Natural killer cell (primary cell): ENCODE data around the gene PITPNM3. TPM values are rescaled to one million over a fixed set of nuclear protein-coding genes. Genes with fewer than 3 reads are reported as not detected.

ENCODE experiments used
- ATAC-seq, 3 donors: fragments of 150-1000 bp in 2 of 3; fragments of 200-7000 bp in 1 of 3; cut with Tn5 transposase; 1 replicate in 1 of 3; 2 replicates in 2 of 3; pipeline ENCODE4 v1.10.0; 2021; ENCODE audit warnings: mild to moderate bottlenecking in 2 of 3, moderate library complexity in 2 of 3
- DNase-seq, 2 donors: peaks; one replicate each; pipeline versions ENCODE4 v3.0.0 to v3.0.0-alpha.2; 2013 to 2021; ENCODE audit warnings: mixed read lengths in 1 of 2
- H3K27ac ChIP-seq: one replicate; pipeline ENCODE4 v1.5.1; 2013; ENCODE audit warnings: mild to moderate bottlenecking, low read length
- H3K27me3 ChIP-seq: one replicate; pipeline ENCODE4 v1.6.1; 2013; ENCODE audit warnings: low read length; ENCODE audit not compliant: control insufficient read depth, insufficient read depth
- H3K36me3 ChIP-seq: one replicate; pipeline ENCODE4 v1.6.1; 2013; ENCODE audit warnings: low read length; ENCODE audit not compliant: control insufficient read depth, insufficient read depth
- H3K4me1 ChIP-seq: one replicate; pipeline ENCODE4 v1.6.1; 2013; ENCODE audit warnings: low read length; ENCODE audit not compliant: control insufficient read depth, insufficient read depth
- H3K4me3 ChIP-seq: one replicate; pipeline ENCODE4 v1.5.1; 2013; ENCODE audit warnings: low read length
- H3K9me3 ChIP-seq: one replicate; pipeline ENCODE4 v1.6.1; 2013; ENCODE audit warnings: low read length; ENCODE audit not compliant: control insufficient read depth, insufficient read depth
- H3K27ac Mint-ChIP-seq, 2 donors: one replicate each; pipeline ENCODE4 v1.8.0; 2022; ENCODE audit warnings: mild to moderate bottlenecking in 2 of 2, mixed read lengths in 2 of 2, moderate library complexity in 1 of 2
- H3K27me3 Mint-ChIP-seq, 2 donors: one replicate each; pipeline ENCODE4 v1.8.0; 2022; ENCODE audit warnings: low read depth in 2 of 2, mixed read lengths in 2 of 2
- H3K36me3 Mint-ChIP-seq: one replicate; pipeline ENCODE4 v1.8.0; 2022; ENCODE audit warnings: mixed read lengths
- H3K4me1 Mint-ChIP-seq, 2 donors: one replicate each; pipeline ENCODE4 v1.8.0; 2022; ENCODE audit warnings: mixed read lengths in 2 of 2
- H3K4me3 Mint-ChIP-seq: one replicate; pipeline ENCODE4 v1.8.0; 2022; ENCODE audit warnings: mild to moderate bottlenecking, moderate library complexity, mixed read lengths
- H3K9me3 Mint-ChIP-seq, 2 donors: one replicate each; pipeline ENCODE4 v1.8.0; 2022; ENCODE audit warnings: mixed read lengths in 2 of 2
- CTCF ChIP-seq: fragments of 200-600 bp; IDR thresholded peaks from one replicate; pipeline ENCODE4 v1.8.0; 2022; ENCODE audit warnings: antibody characterized with exemption
- WGBS: methylation state at CpG from one replicate; pipeline ENCODE4 v1.1.7; 2013; ENCODE audit warnings: missing lambda C conversion rate; ENCODE audit not compliant: insufficient coverage; 5-methylcytosine and 5-hydroxymethylcytosine counted together
- intact Hi-C: fragments of 100-400 bp; cut with micrococcal nuclease; formaldehyde crosslinking; loops from one replicate; pipeline ENCODE4 v1.14.2; 2022
- total RNA-seq, 4 donors: library from RNA; stranded (reverse); fragments of 120-200 nt in 1 of 4; gene quantifications; one replicate each; pipeline versions ENCODE4 v1.2.3 to v1.2.4, GENCODE V29; 2013 to 2022

Gene PITPNM3
- total RNA-seq, 3 donors from 2014 or later (not counting 1 experiment from before 2014, with no cell fraction given): 0.42 to 0.75 (median 0.50) TPM

GRCh38 chr17:6602141-6602540 is 45.8 kb upstream of the PITPNM3 start:
- Mint-ChIP-seq H3K27ac (no peak overlapping the region), H3K4me1 (no peaks in the 10 kb centered on the region), H3K4me3 (no peak overlapping the region), H3K36me3 (peaks cover 15% of the 10 kb centered on the region), H3K9me3 (no peaks in the 10 kb centered on the region), H3K27me3 (no peaks in the 10 kb centered on the region)
- Histone ChIP-seq H3K36me3 (peaks cover 35% of the 10 kb centered on the region), H3K27ac (no peak overlapping the region), H3K4me1 (no peaks in the 10 kb centered on the region), H3K27me3 (no peaks in the 10 kb centered on the region), H3K4me3 (no peak overlapping the region), H3K9me3 (no peaks in the 10 kb centered on the region)
- TF ChIP-seq CTCF: no peak
- DNase-seq: no peak
- intact Hi-C loops: no loop called here
- 100% methylated on average over 1 of the region's 2 CpGs for WGBS
- no peak for ATAC-seq

DNA sequence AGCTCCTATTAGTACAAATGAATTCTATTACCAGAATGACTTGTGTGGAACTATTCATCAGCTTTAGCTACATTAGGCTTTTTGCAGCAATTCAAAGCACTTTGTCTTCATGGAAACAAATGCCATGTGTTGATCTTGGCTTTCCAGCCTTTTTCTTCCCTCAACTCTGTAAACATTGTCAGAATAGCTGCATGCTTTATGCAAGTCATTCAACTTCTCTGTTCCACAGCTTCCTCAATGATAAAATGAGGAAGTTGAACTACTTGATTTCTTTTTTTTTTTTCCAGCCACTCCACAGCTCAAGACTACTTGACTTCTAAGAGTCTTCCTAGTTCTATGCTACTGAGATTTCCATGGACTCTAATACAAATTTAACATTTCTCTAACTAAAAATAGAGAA is 43.0 kb upstream of the PITPNM3 start:
- no peaks in the 10 kb centered on the region for H3K27me3 ChIP-seq
- TF ChIP-seq CTCF: no peak
- H3K4me1 Mint-ChIP-seq: no peaks in the 10 kb centered on the region
- H3K36me3 Mint-ChIP-seq: peaks cover 6% of the 10 kb centered on the region
- intact Hi-C loops: no loop called here
- H3K27ac ChIP-seq: no peak overlapping the region
- H3K9me3 Mint-ChIP-seq: no peaks in the 10 kb centered on the region
- no peak for ATAC-seq
- no peaks in the 10 kb centered on the region for H3K9me3 ChIP-seq
- peaks cover 39% of the 10 kb centered on the region for H3K36me3 ChIP-seq
- no peaks in the 10 kb centered on the region for H3K27me3 Mint-ChIP-seq
- no peak for DNase-seq
- H3K27ac Mint-ChIP-seq: no peak overlapping the region
- no peak overlapping the region for H3K4me3 ChIP-seq
- H3K4me1 ChIP-seq: no peaks in the 10 kb centered on the region
- H3K4me3 Mint-ChIP-seq: no peak overlapping the region

DNA sequence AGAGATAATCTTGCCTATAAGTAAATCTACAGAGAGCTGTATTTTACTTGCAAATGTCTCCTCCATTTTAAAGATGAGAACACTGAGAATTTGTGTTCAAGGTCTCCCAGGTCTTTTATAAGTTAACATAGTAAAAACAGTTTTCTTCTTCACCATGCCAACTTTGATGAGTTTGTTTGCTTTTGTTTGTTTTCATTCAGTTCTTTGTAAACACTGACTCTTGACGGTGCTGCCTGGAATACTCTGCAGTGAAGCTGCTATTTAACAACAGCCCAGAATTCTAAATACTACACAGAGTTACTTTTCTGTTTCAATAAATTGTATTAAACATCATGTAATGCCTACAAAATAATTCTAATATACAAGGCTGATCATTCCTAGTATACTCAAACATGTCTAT is 41.4 kb upstream of the PITPNM3 start:
- Histone ChIP-seq H3K27me3 (no peaks in the 10 kb centered on the region), H3K27ac (no peak overlapping the region), H3K9me3 (no peaks in the 10 kb centered on the region), H3K4me1 (no peaks in the 10 kb centered on the region), H3K36me3 (peaks cover 43% of the 10 kb centered on the region), H3K4me3 (no peak overlapping the region)
- ATAC-seq (no peak), DNase-seq (no peak)
- H3K27ac Mint-ChIP-seq: no peak overlapping the region
- H3K36me3 Mint-ChIP-seq: no peaks in the 10 kb centered on the region
- TF ChIP-seq CTCF: no peak
- no peaks in the 10 kb centered on the region for H3K4me1 Mint-ChIP-seq
- 100% methylated on average over 1 of the region's 1 CpG for WGBS
- H3K9me3 Mint-ChIP-seq: no peaks in the 10 kb centered on the region
- intact Hi-C loops: no loop called here
- no peak overlapping the region for H3K4me3 Mint-ChIP-seq
- H3K27me3 Mint-ChIP-seq: no peaks in the 10 kb centered on the region

DNA sequence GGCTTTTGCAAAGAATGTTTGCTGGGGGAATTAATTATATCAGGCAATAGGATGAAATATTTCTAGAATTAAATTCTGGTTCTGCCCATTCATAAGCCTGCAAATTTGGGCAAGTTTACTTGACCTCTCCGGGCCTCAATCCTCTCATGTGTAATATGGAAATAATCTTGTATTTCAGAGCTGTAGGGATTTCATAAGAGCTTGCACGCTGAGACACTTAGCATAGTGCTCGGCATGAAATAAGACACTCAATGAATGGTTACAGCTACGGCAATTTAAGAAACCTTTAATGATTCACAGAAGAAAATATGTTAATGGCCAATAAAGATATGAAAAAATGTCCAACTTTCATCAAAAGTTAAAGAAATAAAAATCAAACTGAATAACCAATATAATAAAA is 40.6 kb upstream of the PITPNM3 start:
- no peak for TF ChIP-seq CTCF
- H3K27ac Mint-ChIP-seq: no peak overlapping the region
- no peaks in the 10 kb centered on the region for H3K36me3 Mint-ChIP-seq
- no peaks in the 10 kb centered on the region for H3K9me3 Mint-ChIP-seq
- no peak overlapping the region for H3K4me3 Mint-ChIP-seq
- Histone ChIP-seq H3K4me3 (no peak overlapping the region), H3K27me3 (no peaks in the 10 kb centered on the region), H3K9me3 (no peaks in the 10 kb centered on the region), H3K4me1 (no peaks in the 10 kb centered on the region), H3K36me3 (peaks cover 39% of the 10 kb centered on the region), H3K27ac (no peak overlapping the region)
- intact Hi-C loops: no loop called here
- H3K4me1 Mint-ChIP-seq: no peaks in the 10 kb centered on the region
- WGBS: 100% methylated on average over 4 of the region's 4 CpGs
- ATAC-seq (no peak), DNase-seq (no peak)
- H3K27me3 Mint-ChIP-seq: no peaks in the 10 kb centered on the region
